Liver (tissue), 9 donors: ENCODE data around the gene RAB3B. TPM values are rescaled to one million over a fixed set of nuclear protein-coding genes. Genes with fewer than 3 reads are reported as not detected.

Experiments
- DNase-seq: peaks from one replicate; pipeline ENCODE4 v3.0.0-alpha.2; 2017; ENCODE audit warnings: low spot score
- H3K27ac ChIP-seq, 2 donors: one replicate each; pipeline ENCODE4 v1.7.0; 2013; ENCODE audit warnings: inconsistent platforms in 2 of 2, low read length in 2 of 2, control low read depth in 1 of 2, low read depth in 1 of 2, mild to moderate bottlenecking in 1 of 2
- H3K27me3 ChIP-seq, 4 donors: one replicate each; pipeline versions ENCODE4 v1.6.1 to v1.7.0; 2013; ENCODE audit warnings: low read length in 3 of 4, inconsistent platforms in 1 of 4, mild to moderate bottlenecking in 1 of 4, moderate library complexity in 1 of 4; ENCODE audit not compliant: control insufficient read depth in 4 of 4, insufficient read depth in 4 of 4
- H3K36me3 ChIP-seq, 4 donors: one replicate each; pipeline versions ENCODE4 v1.6.1 to v1.7.0; 2013; ENCODE audit warnings: low read length in 3 of 4, mild to moderate bottlenecking in 3 of 4, low read depth in 1 of 4, moderate library complexity in 1 of 4; ENCODE audit not compliant: control insufficient read depth in 4 of 4, insufficient read depth in 3 of 4
- H3K4me1 ChIP-seq, 4 donors: one replicate each; pipeline versions ENCODE4 v1.6.1 to v1.7.0; 2013; ENCODE audit warnings: low read length in 3 of 4, mild to moderate bottlenecking in 3 of 4, moderate library complexity in 1 of 4; ENCODE audit not compliant: control insufficient read depth in 4 of 4, insufficient read depth in 4 of 4
- H3K4me3 ChIP-seq, 3 donors: one replicate each; pipeline versions ENCODE4 v1.6.1 to v1.7.0; 2013; ENCODE audit warnings: low read length in 3 of 3, control low read depth in 1 of 3, low read depth in 1 of 3, mild to moderate bottlenecking in 1 of 3
- H3K9ac ChIP-seq, 2 donors: one replicate each; pipeline ENCODE4 v1.7.0; 2013; ENCODE audit warnings: low read length in 2 of 2, mild to moderate bottlenecking in 2 of 2, moderate library complexity in 2 of 2, control low read depth in 1 of 2, low read depth in 1 of 2
- H3K9me3 ChIP-seq, 4 donors: one replicate each; pipeline versions ENCODE4 v1.6.1 to v1.7.0; 2013; ENCODE audit warnings: low read length in 3 of 4; ENCODE audit not compliant: control insufficient read depth in 4 of 4
- CTCF ChIP-seq: fragments of 150-350 bp; IDR thresholded peaks from 2 replicates; pipeline ENCODE4 v1.5.1; 2017; ENCODE audit warnings: improper control_type of control experiment, low read depth, low read length; ENCODE audit not compliant: missing input control
- EGR1 ChIP-seq, 2 donors: IDR thresholded peaks; 2 replicates each; pipeline ENCODE4 v1.6.1; 2016 to 2018; ENCODE audit warnings: antibody characterized with exemption in 2 of 2, low read depth in 2 of 2
- FOXA1 ChIP-seq: IDR thresholded peaks from 2 replicates; pipeline ENCODE4 v1.6.1; 2016; ENCODE audit warnings: antibody characterized with exemption
- FOXA2 ChIP-seq: IDR thresholded peaks from 2 replicates; pipeline ENCODE4 v1.6.1; 2016; ENCODE audit warnings: antibody characterized with exemption
- GABPA ChIP-seq, 2 donors: IDR thresholded peaks in 1 of 2; conservative IDR thresholded peaks in 1 of 2; 2 replicates each; pipeline ENCODE4 v1.6.1; 2016; ENCODE audit warnings: antibody characterized with exemption in 2 of 2, mild to moderate bottlenecking in 1 of 2, moderate library complexity in 1 of 2
- HNF4A ChIP-seq, 2 donors: conservative IDR thresholded peaks; 2 replicates each; pipeline ENCODE4 v1.6.1; 2016; ENCODE audit warnings: antibody characterized with exemption in 2 of 2, mild to moderate bottlenecking in 2 of 2
- HNF4G ChIP-seq: IDR thresholded peaks from 2 replicates; pipeline ENCODE4 v1.6.1; 2016; ENCODE audit warnings: antibody characterized with exemption
- JUND ChIP-seq, 2 donors: IDR thresholded peaks; 2 replicates each; pipeline ENCODE4 v1.6.1; 2016; ENCODE audit warnings: antibody characterized with exemption in 2 of 2
- MAX ChIP-seq: IDR thresholded peaks from 2 replicates; pipeline ENCODE4 v1.6.1; 2016; ENCODE audit warnings: antibody characterized with exemption
- NR2F2 ChIP-seq: IDR thresholded peaks from 2 replicates; pipeline ENCODE4 v1.6.1; 2016; ENCODE audit warnings: antibody characterized with exemption
- RAD21 ChIP-seq, 2 donors: IDR thresholded peaks; 2 replicates each; pipeline ENCODE4 v1.6.1; 2016; ENCODE audit warnings: antibody characterized with exemption in 2 of 2, mild to moderate bottlenecking in 2 of 2
- REST ChIP-seq: IDR thresholded peaks from 2 replicates; pipeline ENCODE4 v1.6.1; 2016; ENCODE audit warnings: antibody characterized with exemption, mild to moderate bottlenecking
- RXRA ChIP-seq, 2 donors: IDR thresholded peaks; 2 replicates each; pipeline ENCODE4 v1.6.1; 2017 to 2018; ENCODE audit warnings: antibody characterized with exemption in 2 of 2, mild to moderate bottlenecking in 1 of 2
- SP1 ChIP-seq: IDR thresholded peaks from 2 replicates; pipeline ENCODE4 v1.6.1; 2018; ENCODE audit warnings: antibody characterized with exemption, mild to moderate bottlenecking
- YY1 ChIP-seq: IDR thresholded peaks from 2 replicates; pipeline ENCODE4 v1.6.1; 2016; ENCODE audit warnings: antibody characterized with exemption, mild to moderate bottlenecking
- ZBTB33 ChIP-seq: IDR thresholded peaks from 2 replicates; pipeline ENCODE4 v1.6.1; 2016; ENCODE audit warnings: antibody characterized with exemption
- WGBS: extraction: QIAGEN DNeasy Blood & Tissue Kit; methylation state at CpG from one replicate; pipeline ENCODE4 v1.1.7; 2013; 5-methylcytosine and 5-hydroxymethylcytosine counted together
- polyA plus RNA-seq, 2 donors: library from polyadenylated mRNA; stranded (reverse) in 1 of 2; unstranded in 1 of 2; fragments of 200-250 nt in 1 of 2; fragments of >200 nt in 1 of 2; fragmentation: Nextera tagmentation in 1 of 2; extraction: Ambion mirVana in 1 of 2; gene quantifications; one replicate each; pipeline versions ENCODE4 v1.2.1 to v1.2.3, GENCODE V29; 2013 to 2015
- total RNA-seq, 2 donors: library from RNA; depleted of rRNA; stranded (reverse); fragments of >200 nt; gene quantifications; one replicate each; pipeline ENCODE4 v1.2.3, GENCODE V29; 2014
- donor health status: healthy.
- donor health status: healthy.
- donor health status: healthy.
- donor health status: healthy.
- donor health status: healthy.

Gene RAB3B
- total and polyA plus RNA-seq, 4 donors: 0.17 to 5.4 (median 0.32) TPM

GRCh38 chr1:51945591-51945990 is 44.9 kb downstream of the RAB3B start (continued):
- no peak for TF ChIP-seq RAD21 (IDR thresholded peaks at IDR 0.05)
- TF ChIP-seq GABPA (IDR thresholded peaks at IDR 0.05 in 1 of 2, conservative IDR thresholded peaks at IDR 0.05 in 1 of 2): no peak

- peaks cover 1 to 8% (median 4%) of the 10 kb centered on the region in 4 donors for H3K9me3 ChIP-seq
- DNase-seq: no peak
These were observed 48.2 kb downstream of the RAB3B start for GRCh38 chr1:51942281-51942680.

More at GRCh38 chr1:51942281-51942680, 48.2 kb downstream of the RAB3B start:
- H3K4me1 ChIP-seq: no peaks in the 10 kb centered on the region
- no peak for TF ChIP-seq RXRA (IDR thresholded peaks at IDR 0.05)
- no peak for TF ChIP-seq SP1
- TF ChIP-seq EGR1 (IDR thresholded peaks at IDR 0.05; ENCODE audit: low read depth in 2 of 2): no peak
- TF ChIP-seq JUND (IDR thresholded peaks at IDR 0.05): no peak
- no peak for TF ChIP-seq RAD21 (IDR thresholded peaks at IDR 0.05)
- no peak for TF ChIP-seq ZBTB33
- TF ChIP-seq NR2F2: no peak
- TF ChIP-seq HNF4A (conservative IDR thresholded peaks at IDR 0.05): no peak
- TF ChIP-seq CTCF: no peak
- no peak for TF ChIP-seq MAX
- no peak for TF ChIP-seq REST
- no peak for TF ChIP-seq FOXA2
- TF ChIP-seq YY1: no peak
- TF ChIP-seq HNF4G: no peak
- no peak for TF ChIP-seq FOXA1
- H3K27ac ChIP-seq: no peak overlapping the region
- 95% methylated on average over 2 of the region's 2 CpGs for WGBS
- no peaks in the 10 kb centered on the region for H3K36me3 ChIP-seq
- no peak overlapping the region for H3K4me3 ChIP-seq
- no peak overlapping the region for H3K9ac ChIP-seq
- no peaks in the 10 kb centered on the region for H3K27me3 ChIP-seq
